Left cardiac atrium (tissue), 4 donors: Measurements from ENCODE around the gene ANLN. TPM values are rescaled to one million over a fixed set of nuclear protein-coding genes. Genes with fewer than 3 reads are reported as not detected.

Experiments
- ATAC-seq, 2 donors: fragments of 200-7000 bp; cut with Tn5 transposase; one replicate each; pipeline ENCODE4 v1.9.1; 2020; ENCODE audit warnings: mild to moderate bottlenecking in 2 of 2, moderate library complexity in 2 of 2
- DNase-seq: peaks from one replicate; pipeline ENCODE4 v3.0.0-alpha.2; 2020
- intact Hi-C, 2 donors: fragments of 100-400 bp; cut with DNase I; formaldehyde crosslinking; loops; one replicate each; pipeline versions ENCODE4 v1.14.1 to v1.15.1; 2022 to 2023
- total RNA-seq, 2 donors: library from RNA; stranded (reverse); fragmentation: NEBNext Ultra II Directional; extraction: Animal tissue kit (Norgen Biotek cat#: 25700); gene quantifications; one replicate each; pipeline ENCODE4 v1.2.1, GENCODE V29; 2021
- donor health status: DM: no; HTN: yes; CAD: no.
- donor health status: DM: no; HTN: yes; CAD: no; lungs with severe emphysema.
- donor health status: DM: yes; HTN: yes; CAD: no.
- donor health status: Dilated cardiomyopathy.

ANLN gene
- total RNA-seq, 2 donors from 2014 or later = 1.8 to 3.8 TPM

GRCh38 chr7:36404639-36405408, 15.2 kb downstream of the ANLN start:
- intact Hi-C loops = no loop called here
- ATAC-seq (no peak), DNase-seq (no peak)

GRCh38 chr7:36405409-36405803, 15.7 kb downstream of the ANLN start:
- ATAC-seq = no peak
- DNase-seq = no peak
- intact Hi-C loops = no loop called here

GRCh38 chr7:36406156-36406555, 16.5 kb downstream of the ANLN start:
- DNase-seq (no peak), ATAC-seq (no peak)
- intact Hi-C loops = no loop called here

GRCh38 chr7:36407636-36408550, 18.2 kb downstream of the ANLN start:
- DNase-seq (no peak), ATAC-seq (no peak)
- intact Hi-C loops = no loop called here

- no peak for DNase-seq
- intact Hi-C loops = no loop called here
- ATAC-seq = no peak
Measured at GRCh38 chr7:36408589-36408988, 18.9 kb downstream of the ANLN start.

- no peak for DNase-seq
- ATAC-seq = no peak
- intact Hi-C loops = no loop called here
Measured at GRCh38 chr7:36409180-36409579, 19.5 kb downstream of the ANLN start.

GRCh38 chr7:36415144-36415543, 25.5 kb downstream of the ANLN start:
- DNase-seq (no peak), ATAC-seq (no peak)
- intact Hi-C loops = no loop called here

GRCh38 chr7:36416251-36416650, 26.6 kb downstream of the ANLN start:
- intact Hi-C loops = no loop called here

GRCh38 chr7:36420307-36420706, 30.6 kb downstream of the ANLN start:
- ATAC-seq = no peak
- no peak for DNase-seq
- intact Hi-C loops = no loop called here

More at GRCh38 chr7:36416251-36416650, 26.6 kb downstream of the ANLN start:
- no peak for DNase-seq
- no peak for ATAC-seq

GRCh38 chr7:36422072-36422471, 32.4 kb downstream of the ANLN start:
- intact Hi-C loops = no loop called here
- ATAC-seq = no peak
- DNase-seq = no peak

- DNase-seq = no peak
- intact Hi-C loops = no loop called here
- no peak for ATAC-seq
Measured at GRCh38 chr7:36423633-36424032, 34.0 kb downstream of the ANLN start.

- ATAC-seq (no peak), DNase-seq (no peak)
- intact Hi-C loops = no loop called here
Measured at GRCh38 chr7:36430186-36430585, 40.5 kb downstream of the ANLN start.

- DNase-seq (no peak), ATAC-seq (no peak)
- intact Hi-C loops = no loop called here
Measured at GRCh38 chr7:36430881-36431280, 41.2 kb downstream of the ANLN start.

- DNase-seq (no peak), ATAC-seq (no peak)
- intact Hi-C loops = no loop called here
Measured at GRCh38 chr7:36438211-36438610, 48.5 kb downstream of the ANLN start.

- ATAC-seq (no peak), DNase-seq (no peak)
- intact Hi-C loops = no loop called here
Measured at GRCh38 chr7:36439624-36440023, 50.0 kb downstream of the ANLN start.

- intact Hi-C loops = no loop called here
- DNase-seq = no peak
- no peak for ATAC-seq
Measured at GRCh38 chr7:36440880-36441279, 51.2 kb downstream of the ANLN start.

- no peak for DNase-seq
- no peak for ATAC-seq
- intact Hi-C loops = no loop called here
Measured at GRCh38 chr7:36441344-36442022, 51.8 kb downstream of the ANLN start.

- no peak for ATAC-seq
- intact Hi-C loops = no loop called here
- DNase-seq = no peak
Measured at GRCh38 chr7:36448781-36449379, 59.2 kb downstream of the ANLN start.

- DNase-seq (no peak), ATAC-seq (no peak)
- intact Hi-C loops = no loop called here
Measured at GRCh38 chr7:36449685-36450084, 60.0 kb downstream of the ANLN start.

GRCh38 chr7:36453769-36454168, 64.1 kb downstream of the ANLN start:
- intact Hi-C loops = no loop called here
- ATAC-seq = no peak

More at GRCh38 chr7:36453769-36454168, 64.1 kb downstream of the ANLN start:
- no peak for DNase-seq
